Nephron progenitor cell (in vitro differentiated cells): Measurements from ENCODE around the gene FIGLA.

Experiments used
- DNase-seq: peaks from one replicate; pipeline ENCODE4 v3.0.0; 2021
- H3K27ac Mint-ChIP-seq: 2 replicates; pipeline ENCODE4 v1.8.0; 2021; ENCODE audit warnings: mild to moderate bottlenecking, moderate library complexity, mixed read lengths
- H3K27me3 Mint-ChIP-seq: 2 replicates; pipeline ENCODE4 v1.8.0; 2021; ENCODE audit warnings: mild to moderate bottlenecking, low read depth, mixed read lengths; ENCODE audit not compliant: poor library complexity
- H3K36me3 Mint-ChIP-seq: 2 replicates; pipeline ENCODE4 v1.8.0; 2021; ENCODE audit warnings: low read depth, mixed read lengths
- H3K4me1 Mint-ChIP-seq: 2 replicates; pipeline ENCODE4 v1.8.0; 2021; ENCODE audit warnings: mixed read lengths
- H3K4me3 Mint-ChIP-seq: 2 replicates; pipeline ENCODE4 v1.8.0; 2021; ENCODE audit warnings: mild to moderate bottlenecking, moderate library complexity, mixed read lengths
- H3K9me3 Mint-ChIP-seq: 2 replicates; pipeline ENCODE4 v1.8.0; 2021; ENCODE audit warnings: mild to moderate bottlenecking, moderate library complexity, mixed read lengths
- CTCF ChIP-seq: fragments of 200-600 bp; sonication (generic); IDR thresholded peaks from 2 replicates; pipeline ENCODE4 v1.5.0; 2021; ENCODE audit warnings: antibody characterized with exemption

The FIGLA gene

GRCh38 chr2:70796262-70796661 lies 5.8 kb upstream of the FIGLA start:
- H3K27ac Mint-ChIP-seq, result no peak overlapping the region

GRCh38 chr2:70795164-70795995 lies 4.9 kb upstream of the FIGLA start:
- Mint-ChIP-seq H3K9me3 (peaks cover 31% of the 10 kb centered on the region), H3K36me3 (peaks cover 7% of the 10 kb centered on the region), H3K27me3 (peaks cover 68% of the 10 kb centered on the region), H3K4me3 (no peak overlapping the region), H3K4me1 (peaks cover 5% of the 10 kb centered on the region), H3K27ac (no peak overlapping the region)
- DNase-seq, result no peak
- TF ChIP-seq CTCF, result no peak

More at GRCh38 chr2:70796262-70796661, 5.8 kb upstream of the FIGLA start:
- Mint-ChIP-seq H3K36me3 (peaks cover 7% of the 10 kb centered on the region), H3K4me3 (no peak overlapping the region), H3K4me1 (peaks cover 5% of the 10 kb centered on the region), H3K27me3 (peaks cover 68% of the 10 kb centered on the region), H3K9me3 (peaks cover 38% of the 10 kb centered on the region)
- TF ChIP-seq CTCF, result no peak
- DNase-seq, result no peak

- H3K4me1 Mint-ChIP-seq, result peaks cover 13% of the 10 kb centered on the region
- H3K36me3 Mint-ChIP-seq, result no peaks in the 10 kb centered on the region
- H3K27ac Mint-ChIP-seq, result no peak overlapping the region
- H3K9me3 Mint-ChIP-seq, result peaks cover 18% of the 10 kb centered on the region
- peaks cover 79% of the 10 kb centered on the region for H3K27me3 Mint-ChIP-seq
- H3K4me3 Mint-ChIP-seq, result no peak overlapping the region
- TF ChIP-seq CTCF, result no peak
- DNase-seq, result no peak
Observed at GRCh38 chr2:70793450-70793849, 3.0 kb upstream of the FIGLA start.

GRCh38 chr2:70789304-70790135 lies 923 bp downstream of the FIGLA start:
- Mint-ChIP-seq H3K27me3 (peaks cover 95% of the 10 kb centered on the region), H3K36me3 (no peaks in the 10 kb centered on the region), H3K27ac (no peak overlapping the region), H3K4me3 (peak overlapping the region; percentile 81), H3K4me1 (peaks cover 11% of the 10 kb centered on the region), H3K9me3 (peaks cover 13% of the 10 kb centered on the region)
- TF ChIP-seq CTCF, result peak; percentile 65
- DNase-seq, result peak; percentile 74

- Mint-ChIP-seq H3K36me3 (no peaks in the 10 kb centered on the region), H3K4me3 (no peak overlapping the region), H3K4me1 (peaks cover 11% of the 10 kb centered on the region), H3K27me3 (peaks cover 54% of the 10 kb centered on the region), H3K27ac (no peak overlapping the region), H3K9me3 (no peaks in the 10 kb centered on the region)
- DNase-seq, result peak; percentile 21
- TF ChIP-seq CTCF, result peak; percentile 47
Observed at GRCh38 chr2:70785137-70785911, 5.1 kb downstream of the FIGLA start.
